ENCODE results near the gene PLOD1. TPM values are rescaled to one million over a fixed set of nuclear protein-coding genes. Genes with fewer than 3 reads are reported as not detected.
A peak's percentile ranks its signal among the peaks of the same experiment; 100 is the strongest.

PLOD1 gene
- total and polyA plus RNA-seq, 2 of the 13 experiments (the other 11 are each of a cell fraction or from before 2014, with no cell fraction given): 70.1 to 318 TPM

DNA sequence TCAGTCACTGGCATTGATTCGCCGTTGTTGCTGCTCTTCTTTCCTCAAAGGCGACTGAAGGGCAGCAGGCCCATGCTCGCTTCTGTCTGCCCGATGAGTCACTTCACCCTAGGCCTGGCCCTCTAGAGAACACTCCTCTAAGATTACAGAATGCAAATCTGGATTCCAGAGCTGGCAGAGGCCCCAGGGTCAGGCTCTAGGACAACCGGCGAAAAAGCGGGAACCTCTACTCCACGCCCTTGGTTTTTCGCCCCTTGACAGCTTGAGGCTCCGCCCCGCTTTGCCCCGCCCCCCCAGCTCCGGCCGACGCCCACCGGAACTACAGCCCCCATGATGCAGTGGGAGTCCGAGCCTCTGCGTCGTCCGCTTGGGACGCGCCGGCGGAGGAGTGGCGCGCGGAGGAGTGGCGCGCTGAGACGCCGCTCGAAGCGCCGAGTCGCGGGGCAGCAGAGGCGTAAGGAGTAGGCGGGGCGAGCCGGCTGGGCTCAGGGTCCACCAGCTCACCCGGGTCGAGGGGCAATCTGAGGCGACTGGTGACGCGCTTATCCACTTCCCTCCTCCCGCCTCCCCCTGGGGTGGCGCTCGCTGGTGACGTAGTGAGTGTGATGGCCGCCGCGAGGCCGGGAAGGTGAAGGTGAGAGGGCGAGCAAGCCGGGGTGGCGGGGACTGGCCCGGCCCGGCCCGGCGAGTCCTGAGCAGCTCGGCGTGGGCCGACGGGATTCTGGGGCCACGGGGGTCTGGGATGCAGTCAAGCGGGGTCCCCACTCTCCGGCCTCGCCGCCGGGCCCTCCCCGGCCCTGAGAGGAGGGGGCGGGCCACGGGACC lies 45.5 kb downstream of the PLOD1 start, which contains the start of gene MFN2 (continued):
- TF ChIP-seq, protein P1, sequence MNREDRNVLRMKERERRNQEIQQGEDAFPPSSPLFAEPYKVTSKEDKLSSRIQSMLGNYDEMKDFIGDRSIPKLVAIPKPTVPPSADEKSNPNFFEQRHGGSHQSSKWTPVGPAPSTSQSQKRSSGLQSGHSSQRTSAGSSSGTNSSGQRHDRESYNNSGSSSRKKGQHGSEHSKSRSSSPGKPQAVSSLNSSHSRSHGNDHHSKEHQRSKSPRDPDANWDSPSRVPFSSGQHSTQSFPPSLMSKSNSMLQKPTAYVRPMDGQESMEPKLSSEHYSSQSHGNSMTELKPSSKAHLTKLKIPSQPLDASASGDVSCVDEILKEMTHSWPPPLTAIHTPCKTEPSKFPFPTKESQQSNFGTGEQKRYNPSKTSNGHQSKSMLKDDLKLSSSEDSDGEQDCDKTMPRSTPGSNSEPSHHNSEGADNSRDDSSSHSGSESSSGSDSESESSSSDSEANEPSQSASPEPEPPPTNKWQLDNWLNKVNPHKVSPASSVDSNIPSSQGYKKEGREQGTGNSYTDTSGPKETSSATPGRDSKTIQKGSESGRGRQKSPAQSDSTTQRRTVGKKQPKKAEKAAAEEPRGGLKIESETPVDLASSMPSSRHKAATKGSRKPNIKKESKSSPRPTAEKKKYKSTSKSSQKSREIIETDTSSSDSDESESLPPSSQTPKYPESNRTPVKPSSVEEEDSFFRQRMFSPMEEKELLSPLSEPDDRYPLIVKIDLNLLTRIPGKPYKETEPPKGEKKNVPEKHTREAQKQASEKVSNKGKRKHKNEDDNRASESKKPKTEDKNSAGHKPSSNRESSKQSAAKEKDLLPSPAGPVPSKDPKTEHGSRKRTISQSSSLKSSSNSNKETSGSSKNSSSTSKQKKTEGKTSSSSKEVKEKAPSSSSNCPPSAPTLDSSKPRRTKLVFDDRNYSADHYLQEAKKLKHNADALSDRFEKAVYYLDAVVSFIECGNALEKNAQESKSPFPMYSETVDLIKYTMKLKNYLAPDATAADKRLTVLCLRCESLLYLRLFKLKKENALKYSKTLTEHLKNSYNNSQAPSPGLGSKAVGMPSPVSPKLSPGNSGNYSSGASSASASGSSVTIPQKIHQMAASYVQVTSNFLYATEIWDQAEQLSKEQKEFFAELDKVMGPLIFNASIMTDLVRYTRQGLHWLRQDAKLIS (CRISPR knock-in tag; IDR thresholded peaks at IDR 0.05): no peak
- peak; percentile 58; the same call in 1 of the 2 replicates for TF ChIP-seq ARNTL (CRISPR knock-in tag; IDR thresholded peaks at IDR 0.05)
- peak; percentile 5 for TF ChIP-seq ZNF781 (CRISPR knock-in tag; IDR thresholded peaks at IDR 0.05; ENCODE audit: borderline replicate concordance, not compliant biosample characterization)
- TF ChIP-seq SRY (CRISPR knock-in tag; IDR thresholded peaks at IDR 0.05): 0 out of 2 replicates have a peak, but pooled peaks have one; percentile 51
- 0 out of 2 replicates have a peak, but pooled peaks have one; percentile 55 for TF ChIP-seq NFRKB (IDR thresholded peaks at IDR 0.05)
- TF ChIP-seq, protein P2, sequence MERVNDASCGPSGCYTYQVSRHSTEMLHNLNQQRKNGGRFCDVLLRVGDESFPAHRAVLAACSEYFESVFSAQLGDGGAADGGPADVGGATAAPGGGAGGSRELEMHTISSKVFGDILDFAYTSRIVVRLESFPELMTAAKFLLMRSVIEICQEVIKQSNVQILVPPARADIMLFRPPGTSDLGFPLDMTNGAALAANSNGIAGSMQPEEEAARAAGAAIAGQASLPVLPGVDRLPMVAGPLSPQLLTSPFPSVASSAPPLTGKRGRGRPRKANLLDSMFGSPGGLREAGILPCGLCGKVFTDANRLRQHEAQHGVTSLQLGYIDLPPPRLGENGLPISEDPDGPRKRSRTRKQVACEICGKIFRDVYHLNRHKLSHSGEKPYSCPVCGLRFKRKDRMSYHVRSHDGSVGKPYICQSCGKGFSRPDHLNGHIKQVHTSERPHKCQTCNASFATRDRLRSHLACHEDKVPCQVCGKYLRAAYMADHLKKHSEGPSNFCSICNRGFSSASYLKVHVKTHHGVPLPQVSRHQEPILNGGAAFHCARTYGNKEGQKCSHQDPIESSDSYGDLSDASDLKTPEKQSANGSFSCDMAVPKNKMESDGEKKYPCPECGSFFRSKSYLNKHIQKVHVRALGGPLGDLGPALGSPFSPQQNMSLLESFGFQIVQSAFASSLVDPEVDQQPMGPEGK (CRISPR knock-in tag; IDR thresholded peaks at IDR 0.05): peak; percentile 77
- TF ChIP-seq, protein P3, sequence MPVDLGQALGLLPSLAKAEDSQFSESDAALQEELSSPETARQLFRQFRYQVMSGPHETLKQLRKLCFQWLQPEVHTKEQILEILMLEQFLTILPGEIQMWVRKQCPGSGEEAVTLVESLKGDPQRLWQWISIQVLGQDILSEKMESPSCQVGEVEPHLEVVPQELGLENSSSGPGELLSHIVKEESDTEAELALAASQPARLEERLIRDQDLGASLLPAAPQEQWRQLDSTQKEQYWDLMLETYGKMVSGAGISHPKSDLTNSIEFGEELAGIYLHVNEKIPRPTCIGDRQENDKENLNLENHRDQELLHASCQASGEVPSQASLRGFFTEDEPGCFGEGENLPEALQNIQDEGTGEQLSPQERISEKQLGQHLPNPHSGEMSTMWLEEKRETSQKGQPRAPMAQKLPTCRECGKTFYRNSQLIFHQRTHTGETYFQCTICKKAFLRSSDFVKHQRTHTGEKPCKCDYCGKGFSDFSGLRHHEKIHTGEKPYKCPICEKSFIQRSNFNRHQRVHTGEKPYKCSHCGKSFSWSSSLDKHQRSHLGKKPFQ (CRISPR knock-in tag; IDR thresholded peaks at IDR 0.05; ENCODE audit: insufficient replicate concordance): peak; percentile 87
- no peak for TF ChIP-seq HNRNPH1 (optimal IDR thresholded peaks at IDR 0.05; ENCODE audit: low read depth, low read length)
- TF ChIP-seq, protein P4, sequence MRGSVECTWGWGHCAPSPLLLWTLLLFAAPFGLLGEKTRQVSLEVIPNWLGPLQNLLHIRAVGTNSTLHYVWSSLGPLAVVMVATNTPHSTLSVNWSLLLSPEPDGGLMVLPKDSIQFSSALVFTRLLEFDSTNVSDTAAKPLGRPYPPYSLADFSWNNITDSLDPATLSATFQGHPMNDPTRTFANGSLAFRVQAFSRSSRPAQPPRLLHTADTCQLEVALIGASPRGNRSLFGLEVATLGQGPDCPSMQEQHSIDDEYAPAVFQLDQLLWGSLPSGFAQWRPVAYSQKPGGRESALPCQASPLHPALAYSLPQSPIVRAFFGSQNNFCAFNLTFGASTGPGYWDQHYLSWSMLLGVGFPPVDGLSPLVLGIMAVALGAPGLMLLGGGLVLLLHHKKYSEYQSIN (CRISPR knock-in tag; IDR thresholded peaks at IDR 0.05; ENCODE audit: borderline replicate concordance): no peak
- TF ChIP-seq ZNF333 (CRISPR knock-in tag; IDR thresholded peaks at IDR 0.05; ENCODE audit: borderline replicate concordance): 0 out of 2 replicates have a peak, but pooled peaks have one; percentile 74
- no peak for TF ChIP-seq JARID2 (CRISPR knock-in tag; IDR thresholded peaks at IDR 0.05; ENCODE audit: insufficient replicate concordance)
- TF ChIP-seq HDAC6 (IDR thresholded peaks at IDR 0.05; ENCODE audit: low read depth, low read length): no peak
- TF ChIP-seq RELA (CRISPR knock-in tag; IDR thresholded peaks at IDR 0.05): no peak
- no peak for TF ChIP-seq KAT2B (IDR thresholded peaks at IDR 0.05; ENCODE audit: borderline replicate concordance, low read depth, low read length)
- TF ChIP-seq, protein P5, sequence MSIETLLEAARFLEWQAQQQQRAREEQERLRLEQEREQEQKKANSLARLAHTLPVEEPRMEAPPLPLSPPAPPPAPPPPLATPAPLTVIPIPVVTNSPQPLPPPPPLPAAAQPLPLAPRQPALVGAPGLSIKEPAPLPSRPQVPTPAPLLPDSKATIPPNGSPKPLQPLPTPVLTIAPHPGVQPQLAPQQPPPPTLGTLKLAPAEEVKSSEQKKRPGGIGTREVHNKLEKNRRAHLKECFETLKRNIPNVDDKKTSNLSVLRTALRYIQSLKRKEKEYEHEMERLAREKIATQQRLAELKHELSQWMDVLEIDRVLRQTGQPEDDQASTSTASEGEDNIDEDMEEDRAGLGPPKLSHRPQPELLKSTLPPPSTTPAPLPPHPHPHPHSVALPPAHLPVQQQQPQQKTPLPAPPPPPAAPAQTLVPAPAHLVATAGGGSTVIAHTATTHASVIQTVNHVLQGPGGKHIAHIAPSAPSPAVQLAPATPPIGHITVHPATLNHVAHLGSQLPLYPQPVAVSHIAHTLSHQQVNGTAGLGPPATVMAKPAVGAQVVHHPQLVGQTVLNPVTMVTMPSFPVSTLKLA (IDR thresholded peaks at IDR 0.05): 0 out of 2 replicates have a peak, but pooled peaks have one; percentile 49
- peak; percentile 70; the same call in 1 of the 2 replicates for TF ChIP-seq SP2 (CRISPR knock-in tag; IDR thresholded peaks at IDR 0.05)
- no peak for TF ChIP-seq ZFP62 (CRISPR knock-in tag; IDR thresholded peaks at IDR 0.05)
- peak; percentile 74 for TF ChIP-seq ELF1 (CRISPR knock-in tag; IDR thresholded peaks at IDR 0.05)
